Lung (tissue), 12 donors: ENCODE data around the gene STXBP5L. TPM values are rescaled to one million over a fixed set of nuclear protein-coding genes. Genes with fewer than 3 reads are reported as not detected.

Experiments used
- ATAC-seq: fragments of 200-7000 bp; cut with Tn5 transposase; one replicate; pipeline ENCODE4 v1.9.1; 2020; ENCODE audit warnings: moderate number of reproducible peaks; ENCODE audit not compliant: insufficient read depth, low FRiP score
- DNase-seq, 3 donors: peaks; one replicate each; pipeline ENCODE4 v3.0.0-alpha.2; 2013 to 2017
- H3K27ac ChIP-seq, 2 donors: one replicate each; pipeline ENCODE4 v1.5.1; 2013; ENCODE audit warnings: mild to moderate bottlenecking in 2 of 2, moderate library complexity in 2 of 2, control low read depth in 1 of 2, inconsistent platforms in 1 of 2, low read depth in 1 of 2, low read length in 1 of 2
- H3K27me3 ChIP-seq, 3 donors: one replicate each; pipeline ENCODE4 v1.5.1; 2013; ENCODE audit warnings: low read length in 2 of 3; ENCODE audit not compliant: control insufficient read depth in 3 of 3, insufficient read depth in 3 of 3
- H3K36me3 ChIP-seq, 4 donors: one replicate each; pipeline ENCODE4 v1.5.1; 2013; ENCODE audit warnings: low read length in 4 of 4, mild to moderate bottlenecking in 1 of 4, moderate library complexity in 1 of 4; ENCODE audit not compliant: control insufficient read depth in 4 of 4, insufficient read depth in 4 of 4
- H3K4me1 ChIP-seq, 5 donors: one replicate each; pipeline ENCODE4 v1.5.1; 2013; ENCODE audit warnings: low read length in 5 of 5, mild to moderate bottlenecking in 2 of 5, moderate library complexity in 1 of 5; ENCODE audit not compliant: control insufficient read depth in 5 of 5, insufficient read depth in 5 of 5
- H3K4me3 ChIP-seq: one replicate; pipeline ENCODE4 v1.5.1; 2013; ENCODE audit warnings: mild to moderate bottlenecking, control low read depth, moderate library complexity
- H3K9ac ChIP-seq, 2 donors: one replicate each; pipeline ENCODE4 v1.5.1; 2013; ENCODE audit warnings: low read length in 2 of 2, control low read depth in 1 of 2; ENCODE audit not compliant: insufficient read depth in 1 of 2
- H3K9me3 ChIP-seq, 4 donors: one replicate each; pipeline ENCODE4 v1.5.1; 2013; ENCODE audit warnings: low read length in 3 of 4, mild to moderate bottlenecking in 1 of 4, moderate library complexity in 1 of 4; ENCODE audit not compliant: control insufficient read depth in 4 of 4, insufficient read depth in 3 of 4
- WGBS, 2 donors: extraction: QIAGEN DNeasy Blood & Tissue Kit; methylation state at CpG; one replicate each; pipeline ENCODE4 v1.1.7; 2013; 5-methylcytosine and 5-hydroxymethylcytosine counted together
- polyA plus RNA-seq, 2 donors: library from polyadenylated mRNA; stranded (reverse); fragments of 200-250 nt; gene quantifications; one replicate each; pipeline ENCODE4 v1.2.1, GENCODE V29; 2013
- total RNA-seq, 2 donors: library from RNA; depleted of rRNA in 1 of 2; stranded (reverse); fragments of >200 nt in 1 of 2; gene quantifications; one replicate each; pipeline ENCODE4 v1.2.1, GENCODE V29; 2014 to 2021
- TF ChIP-seq, protein P1 (sequence below): IDR thresholded peaks from 2 replicates; pipeline ENCODE4 v1.5.1; 2012; ENCODE audit warnings: mild to moderate bottlenecking; ENCODE audit errors: control extremely low read depth, extremely low read depth
- donor health status: control.
- donor health status: control.
- donor health status: Bipolar disorder and iron deficiency.
- donor health status: healthy.
- donor health status: DM: yes; HTN: yes; CAD: no.

Gene STXBP5L
- total and polyA plus RNA-seq, 4 donors: 0.26 TPM; not detected in 3

GRCh38 chr3:120875507-120875906, 32.5 kb upstream of the STXBP5L start:
- TF ChIP-seq, protein P1, sequence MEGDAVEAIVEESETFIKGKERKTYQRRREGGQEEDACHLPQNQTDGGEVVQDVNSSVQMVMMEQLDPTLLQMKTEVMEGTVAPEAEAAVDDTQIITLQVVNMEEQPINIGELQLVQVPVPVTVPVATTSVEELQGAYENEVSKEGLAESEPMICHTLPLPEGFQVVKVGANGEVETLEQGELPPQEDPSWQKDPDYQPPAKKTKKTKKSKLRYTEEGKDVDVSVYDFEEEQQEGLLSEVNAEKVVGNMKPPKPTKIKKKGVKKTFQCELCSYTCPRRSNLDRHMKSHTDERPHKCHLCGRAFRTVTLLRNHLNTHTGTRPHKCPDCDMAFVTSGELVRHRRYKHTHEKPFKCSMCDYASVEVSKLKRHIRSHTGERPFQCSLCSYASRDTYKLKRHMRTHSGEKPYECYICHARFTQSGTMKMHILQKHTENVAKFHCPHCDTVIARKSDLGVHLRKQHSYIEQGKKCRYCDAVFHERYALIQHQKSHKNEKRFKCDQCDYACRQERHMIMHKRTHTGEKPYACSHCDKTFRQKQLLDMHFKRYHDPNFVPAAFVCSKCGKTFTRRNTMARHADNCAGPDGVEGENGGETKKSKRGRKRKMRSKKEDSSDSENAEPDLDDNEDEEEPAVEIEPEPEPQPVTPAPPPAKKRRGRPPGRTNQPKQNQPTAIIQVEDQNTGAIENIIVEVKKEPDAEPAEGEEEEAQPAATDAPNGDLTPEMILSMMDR: no peak
- DNase-seq (no peak), ATAC-seq (no peak)
- Histone ChIP-seq H3K27me3 (no peaks in the 10 kb centered on the region), H3K4me3 (no peak overlapping the region), H3K9me3 (no peaks in the 10 kb centered on the region), H3K27ac (no peak overlapping the region), H3K9ac (no peak overlapping the region), H3K4me1 (no peaks in the 10 kb centered on the region), H3K36me3 (no peaks in the 10 kb centered on the region)
- 49 to 68% methylated on average over 1 of the region's 1 CpG for WGBS, 2 donors

- TF ChIP-seq, protein P1: no peak
- 57 to 68% methylated on average over 4 of the region's 4 CpGs for WGBS, 2 donors
- H3K4me3 ChIP-seq: no peak overlapping the region
- H3K9me3 ChIP-seq: no peaks in the 10 kb centered on the region
- ATAC-seq (no peak), DNase-seq (peak in 1 of 3 donors; percentile 23)
- H3K36me3 ChIP-seq: no peaks in the 10 kb centered on the region
- H3K27ac ChIP-seq: no peak overlapping the region
- H3K4me1 ChIP-seq: no peaks in the 10 kb centered on the region
- no peaks in the 10 kb centered on the region for H3K27me3 ChIP-seq
- no peak overlapping the region for H3K9ac ChIP-seq
Observed at GRCh38 chr3:120875989-120876388, 32.0 kb upstream of the STXBP5L start.

GRCh38 chr3:120879411-120879810, 28.6 kb upstream of the STXBP5L start:
- WGBS, 2 donors: 74 to 81% methylated on average over 4 of the region's 4 CpGs
- no peak for DNase-seq
- H3K4me1 ChIP-seq: no peaks in the 10 kb centered on the region

DNA sequence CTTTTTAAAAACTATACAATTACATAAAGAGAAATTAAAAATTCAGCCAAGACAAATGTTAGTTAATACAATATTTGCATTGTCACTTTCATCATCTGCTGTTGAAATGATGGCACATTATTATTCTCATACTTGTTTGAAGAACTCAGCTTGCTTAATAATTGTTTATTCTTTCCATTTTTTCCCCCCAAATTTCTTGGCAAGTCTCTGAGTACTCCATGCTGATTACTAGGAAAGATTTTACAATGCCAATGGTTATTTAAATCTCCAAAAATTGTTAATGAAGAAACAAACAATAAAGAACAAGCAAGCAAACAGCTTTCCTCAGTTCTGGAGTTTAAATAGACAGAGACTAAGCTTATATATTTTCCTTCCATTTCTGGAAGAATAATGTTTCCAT, 15.1 kb upstream of the STXBP5L start:
- no peaks in the 10 kb centered on the region for H3K36me3 ChIP-seq
- TF ChIP-seq, protein P1: no peak

More at GRCh38 chr3:120879411-120879810, 28.6 kb upstream of the STXBP5L start:
- Histone ChIP-seq H3K36me3 (no peaks in the 10 kb centered on the region), H3K27me3 (no peaks in the 10 kb centered on the region), H3K27ac (no peak overlapping the region), H3K9me3 (no peaks in the 10 kb centered on the region), H3K9ac (no peak overlapping the region), H3K4me3 (no peak overlapping the region)
- no peak for ATAC-seq
- TF ChIP-seq, protein P1: no peak

More for the DNA sequence above, 15.1 kb upstream of the STXBP5L start:
- Histone ChIP-seq H3K4me3 (no peak overlapping the region), H3K4me1 (no peaks in the 10 kb centered on the region), H3K9me3 (no peaks in the 10 kb centered on the region), H3K27me3 (no peaks in the 10 kb centered on the region), H3K27ac (no peak overlapping the region), H3K9ac (no peak overlapping the region)
- DNase-seq (peak in 1 of 3 donors; percentile 4), ATAC-seq (no peak)
